LNCAP (cell line): ENCODE data around the gene QKI.

Source experiments
- CTCF ChIP-seq: fragments of 450-650 bp; IDR thresholded peaks from 2 replicates; pipeline ENCODE4 v1.5.1; 2017; ENCODE audit warnings: mild to moderate bottlenecking

QKI gene

GRCh38 chr6:163504984-163505640 lies 90.6 kb downstream of the QKI start:
- no peak for TF ChIP-seq CTCF

- no peak for TF ChIP-seq CTCF
These were observed 93.4 kb downstream of the QKI start for GRCh38 chr6:163507965-163508364.

- no peak for TF ChIP-seq CTCF
These were observed 98.5 kb downstream of the QKI start for GRCh38 chr6:163513003-163513402.

GRCh38 chr6:163513570-163514166 lies 99.2 kb downstream of the QKI start:
- no peak for TF ChIP-seq CTCF

GRCh38 chr6:163516908-163517307 lies 102.4 kb downstream of the QKI start:
- TF ChIP-seq CTCF: no peak

GRCh38 chr6:163520956-163521355 lies 106.4 kb downstream of the QKI start:
- no peak for TF ChIP-seq CTCF

- TF ChIP-seq CTCF: no peak
These were observed 107.5 kb downstream of the QKI start for GRCh38 chr6:163522033-163522432.
